ENCODE data around the gene STT3B.

The STT3B gene

DNA sequence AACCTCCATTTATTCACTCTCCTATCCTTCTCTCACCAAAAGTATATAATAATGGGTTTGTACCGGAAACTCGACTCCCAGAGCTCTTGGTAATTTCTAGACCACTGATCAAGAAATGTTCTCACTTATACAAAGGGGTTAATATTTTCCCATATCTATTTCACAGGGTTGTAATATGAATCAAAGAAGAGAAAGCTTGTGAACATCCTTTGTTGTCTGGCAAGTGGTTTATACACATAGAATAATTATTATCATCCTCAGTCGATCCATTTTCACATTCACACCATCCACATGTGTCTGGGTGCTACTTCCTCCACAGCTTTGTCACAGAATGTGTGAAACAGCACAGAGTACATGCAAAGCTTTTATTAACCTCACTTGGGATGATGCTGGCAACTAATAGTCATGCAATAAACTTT is 29.9 kb upstream of the STT3B start:
- ChIA-PET POLR2A (no interaction called here), CTCF (no interaction called here)
- Histone ChIP-seq H3K4me1 (ENCODE audit: control insufficient read depth, insufficient read depth, low read length) (no peaks in the 10 kb centered on the region), H3K27ac (ENCODE audit: extremely low read depth, low read depth, low read length) (no peak overlapping the region), H3K9me3 (ENCODE audit: control insufficient read depth, insufficient read depth, low read depth, low read length) (no peaks in the 10 kb centered on the region), H3K36me3 (ENCODE audit: control insufficient read depth in 2 of 2, insufficient read depth in 1 of 2, low read length in 2 of 2) (no peaks in the 10 kb centered on the region), H3K4me3 (ENCODE audit: low read depth, low read length) (no peak overlapping the region)
- TF ChIP-seq, protein P1, sequence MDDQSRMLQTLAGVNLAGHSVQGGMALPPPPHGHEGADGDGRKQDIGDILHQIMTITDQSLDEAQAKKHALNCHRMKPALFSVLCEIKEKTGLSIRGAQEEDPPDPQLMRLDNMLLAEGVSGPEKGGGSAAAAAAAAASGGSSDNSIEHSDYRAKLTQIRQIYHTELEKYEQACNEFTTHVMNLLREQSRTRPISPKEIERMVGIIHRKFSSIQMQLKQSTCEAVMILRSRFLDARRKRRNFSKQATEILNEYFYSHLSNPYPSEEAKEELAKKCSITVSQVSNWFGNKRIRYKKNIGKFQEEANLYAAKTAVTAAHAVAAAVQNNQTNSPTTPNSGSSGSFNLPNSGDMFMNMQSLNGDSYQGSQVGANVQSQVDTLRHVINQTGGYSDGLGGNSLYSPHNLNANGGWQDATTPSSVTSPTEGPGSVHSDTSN (CRISPR knock-in tag; IDR thresholded peaks at IDR 0.05), result no peak
- TF ChIP-seq BCL11B (tag by site-specific recombination; IDR thresholded peaks at IDR 0.05; ENCODE audit: low read depth), result no peak

DNA sequence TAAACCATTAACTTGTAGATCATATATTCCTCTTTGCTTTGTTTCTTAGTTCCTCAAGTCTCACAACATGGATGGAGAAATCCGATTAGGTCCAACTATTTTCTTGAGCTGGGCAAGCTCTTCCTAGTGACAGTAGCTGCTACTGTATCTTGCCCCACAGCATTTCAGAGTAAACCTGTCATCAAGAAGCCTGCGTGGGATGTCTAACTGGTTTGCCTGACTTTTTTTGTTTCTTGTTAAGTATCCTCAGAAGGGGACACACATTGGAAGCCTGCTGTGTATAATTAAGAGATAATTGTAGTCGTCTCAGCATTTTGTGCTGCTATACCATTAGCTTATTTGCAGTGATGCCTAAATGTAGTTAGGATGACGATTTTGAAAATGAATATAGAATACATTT is 29.3 kb upstream of the STT3B start:
- Histone ChIP-seq H3K4me3 (ENCODE audit: low read depth, low read length) (no peak overlapping the region), H3K4me1 (ENCODE audit: control insufficient read depth, insufficient read depth, low read length) (no peaks in the 10 kb centered on the region), H3K36me3 (ENCODE audit: control insufficient read depth in 2 of 2, insufficient read depth in 1 of 2, low read length in 2 of 2) (no peaks in the 10 kb centered on the region), H3K27ac (ENCODE audit: extremely low read depth, low read depth, low read length) (no peak overlapping the region), H3K9me3 (ENCODE audit: control insufficient read depth, insufficient read depth, low read depth, low read length) (no peaks in the 10 kb centered on the region)
- ChIA-PET POLR2A (no interaction called here), CTCF (interaction anchor here (0.6 kb wide), 1 partner anchor 37 kb away, joined by 3 read pairs; no protein-coding TSS in a partner anchor)
- no peak for TF ChIP-seq ZNF132 (tag by site-specific recombination; IDR thresholded peaks at IDR 0.05; ENCODE audit: borderline replicate concordance)
- TF ChIP-seq OSR2 (tag by site-specific recombination; IDR thresholded peaks at IDR 0.05), result peak; percentile 53; the same call in 1 of the 2 replicates
- TF ChIP-seq, protein P2, sequence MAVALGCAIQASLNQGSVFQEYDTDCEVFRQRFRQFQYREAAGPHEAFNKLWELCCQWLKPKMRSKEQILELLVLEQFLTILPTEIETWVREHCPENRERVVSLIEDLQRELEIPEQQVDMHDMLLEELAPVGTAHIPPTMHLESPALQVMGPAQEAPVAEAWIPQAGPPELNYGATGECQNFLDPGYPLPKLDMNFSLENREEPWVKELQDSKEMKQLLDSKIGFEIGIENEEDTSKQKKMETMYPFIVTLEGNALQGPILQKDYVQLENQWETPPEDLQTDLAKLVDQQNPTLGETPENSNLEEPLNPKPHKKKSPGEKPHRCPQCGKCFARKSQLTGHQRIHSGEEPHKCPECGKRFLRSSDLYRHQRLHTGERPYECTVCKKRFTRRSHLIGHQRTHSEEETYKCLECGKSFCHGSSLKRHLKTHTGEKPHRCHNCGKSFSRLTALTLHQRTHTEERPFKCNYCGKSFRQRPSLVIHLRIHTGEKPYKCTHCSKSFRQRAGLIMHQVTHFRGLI (tag by site-specific recombination; IDR thresholded peaks at IDR 0.05), result no peak
- TF ChIP-seq, protein P3, sequence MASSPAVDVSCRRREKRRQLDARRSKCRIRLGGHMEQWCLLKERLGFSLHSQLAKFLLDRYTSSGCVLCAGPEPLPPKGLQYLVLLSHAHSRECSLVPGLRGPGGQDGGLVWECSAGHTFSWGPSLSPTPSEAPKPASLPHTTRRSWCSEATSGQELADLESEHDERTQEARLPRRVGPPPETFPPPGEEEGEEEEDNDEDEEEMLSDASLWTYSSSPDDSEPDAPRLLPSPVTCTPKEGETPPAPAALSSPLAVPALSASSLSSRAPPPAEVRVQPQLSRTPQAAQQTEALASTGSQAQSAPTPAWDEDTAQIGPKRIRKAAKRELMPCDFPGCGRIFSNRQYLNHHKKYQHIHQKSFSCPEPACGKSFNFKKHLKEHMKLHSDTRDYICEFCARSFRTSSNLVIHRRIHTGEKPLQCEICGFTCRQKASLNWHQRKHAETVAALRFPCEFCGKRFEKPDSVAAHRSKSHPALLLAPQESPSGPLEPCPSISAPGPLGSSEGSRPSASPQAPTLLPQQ (tag by site-specific recombination; IDR thresholded peaks at IDR 0.05), result no peak
- TF ChIP-seq ZNF768 (tag by site-specific recombination; IDR thresholded peaks at IDR 0.05), result no peak
- no peak for TF ChIP-seq ZNF521 (tag by site-specific recombination; IDR thresholded peaks at IDR 0.05)
- no peak for TF ChIP-seq ZNF311 (tag by site-specific recombination; IDR thresholded peaks at IDR 0.05; ENCODE audit: borderline replicate concordance)
- 0 out of 2 replicates have a peak, but pooled peaks have one; percentile 9 for TF ChIP-seq ZFHX2 (tag by site-specific recombination; conservative IDR thresholded peaks at IDR 0.05)
- TF ChIP-seq ZNF266 (tag by site-specific recombination; IDR thresholded peaks at IDR 0.05; ENCODE audit: low read depth), result no peak
- TF ChIP-seq HOXD13 (CRISPR knock-in tag; IDR thresholded peaks at IDR 0.05; ENCODE audit: borderline replicate concordance), result no peak
- TF ChIP-seq, protein P4, sequence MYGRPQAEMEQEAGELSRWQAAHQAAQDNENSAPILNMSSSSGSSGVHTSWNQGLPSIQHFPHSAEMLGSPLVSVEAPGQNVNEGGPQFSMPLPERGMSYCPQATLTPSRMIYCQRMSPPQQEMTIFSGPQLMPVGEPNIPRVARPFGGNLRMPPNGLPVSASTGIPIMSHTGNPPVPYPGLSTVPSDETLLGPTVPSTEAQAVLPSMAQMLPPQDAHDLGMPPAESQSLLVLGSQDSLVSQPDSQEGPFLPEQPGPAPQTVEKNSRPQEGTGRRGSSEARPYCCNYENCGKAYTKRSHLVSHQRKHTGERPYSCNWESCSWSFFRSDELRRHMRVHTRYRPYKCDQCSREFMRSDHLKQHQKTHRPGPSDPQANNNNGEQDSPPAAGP (tag by site-specific recombination; IDR thresholded peaks at IDR 0.05), result no peak
- TF ChIP-seq ZNF223 (tag by site-specific recombination; IDR thresholded peaks at IDR 0.05), result no peak
- TF ChIP-seq ZFP3 (tag by site-specific recombination; IDR thresholded peaks at IDR 0.05; ENCODE audit: low read depth), result no peak
- TF ChIP-seq, protein P5, sequence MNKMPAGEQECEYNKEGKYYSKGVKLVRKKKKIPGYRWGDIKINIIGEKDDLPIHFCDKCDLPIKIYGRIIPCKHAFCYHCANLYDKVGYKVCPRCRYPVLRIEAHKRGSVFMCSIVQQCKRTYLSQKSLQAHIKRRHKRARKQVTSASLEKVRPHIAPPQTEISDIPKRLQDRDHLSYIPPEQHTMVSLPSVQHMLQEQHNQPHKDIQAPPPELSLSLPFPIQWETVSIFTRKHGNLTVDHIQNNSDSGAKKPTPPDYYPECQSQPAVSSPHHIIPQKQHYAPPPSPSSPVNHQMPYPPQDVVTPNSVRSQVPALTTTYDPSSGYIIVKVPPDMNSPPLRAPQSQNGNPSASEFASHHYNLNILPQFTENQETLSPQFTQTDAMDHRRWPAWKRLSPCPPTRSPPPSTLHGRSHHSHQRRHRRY (tag by site-specific recombination; IDR thresholded peaks at IDR 0.05), result no peak
- no peak for TF ChIP-seq ZNF571 (tag by site-specific recombination; IDR thresholded peaks at IDR 0.05)
- no peak for TF ChIP-seq SALL2 (tag by site-specific recombination; IDR thresholded peaks at IDR 0.05; ENCODE audit: borderline replicate concordance)
- no peak for TF ChIP-seq ZFP41 (tag by site-specific recombination; IDR thresholded peaks at IDR 0.05; ENCODE audit: borderline replicate concordance)
- TF ChIP-seq ZNF514 (tag by site-specific recombination; IDR thresholded peaks at IDR 0.05), result no peak
- no peak for TF ChIP-seq ZNF324 (tag by site-specific recombination; IDR thresholded peaks at IDR 0.05)
- TF ChIP-seq, protein P6, sequence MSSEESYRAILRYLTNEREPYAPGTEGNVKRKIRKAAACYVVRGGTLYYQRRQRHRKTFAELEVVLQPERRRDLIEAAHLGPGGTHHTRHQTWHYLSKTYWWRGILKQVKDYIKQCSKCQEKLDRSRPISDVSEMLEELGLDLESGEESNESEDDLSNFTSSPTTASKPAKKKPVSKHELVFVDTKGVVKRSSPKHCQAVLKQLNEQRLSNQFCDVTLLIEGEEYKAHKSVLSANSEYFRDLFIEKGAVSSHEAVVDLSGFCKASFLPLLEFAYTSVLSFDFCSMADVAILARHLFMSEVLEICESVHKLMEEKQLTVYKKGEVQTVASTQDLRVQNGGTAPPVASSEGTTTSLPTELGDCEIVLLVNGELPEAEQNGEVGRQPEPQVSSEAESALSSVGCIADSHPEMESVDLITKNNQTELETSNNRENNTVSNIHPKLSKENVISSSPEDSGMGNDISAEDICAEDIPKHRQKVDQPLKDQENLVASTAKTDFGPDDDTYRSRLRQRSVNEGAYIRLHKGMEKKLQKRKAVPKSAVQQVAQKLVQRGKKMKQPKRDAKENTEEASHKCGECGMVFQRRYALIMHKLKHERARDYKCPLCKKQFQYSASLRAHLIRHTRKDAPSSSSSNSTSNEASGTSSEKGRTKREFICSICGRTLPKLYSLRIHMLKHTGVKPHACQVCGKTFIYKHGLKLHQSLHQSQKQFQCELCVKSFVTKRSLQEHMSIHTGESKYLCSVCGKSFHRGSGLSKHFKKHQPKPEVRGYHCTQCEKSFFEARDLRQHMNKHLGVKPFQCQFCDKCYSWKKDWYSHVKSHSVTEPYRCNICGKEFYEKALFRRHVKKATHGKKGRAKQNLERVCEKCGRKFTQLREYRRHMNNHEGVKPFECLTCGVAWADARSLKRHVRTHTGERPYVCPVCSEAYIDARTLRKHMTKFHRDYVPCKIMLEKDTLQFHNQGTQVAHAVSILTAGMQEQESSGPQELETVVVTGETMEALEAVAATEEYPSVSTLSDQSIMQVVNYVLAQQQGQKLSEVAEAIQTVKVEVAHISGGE (tag by site-specific recombination; conservative IDR thresholded peaks at IDR 0.05; ENCODE audit: low read depth), result no peak
- TF ChIP-seq ZEB2 (tag by site-specific recombination; IDR thresholded peaks at IDR 0.05), result no peak
- peak; percentile 61 for TF ChIP-seq ZNF335 (tag by site-specific recombination; conservative IDR thresholded peaks at IDR 0.05)
- no peak for TF ChIP-seq ZNF596 (tag by site-specific recombination; IDR thresholded peaks at IDR 0.05)
- TF ChIP-seq ZNF701 (tag by site-specific recombination; IDR thresholded peaks at IDR 0.05), result no peak

All from HEK293 (cell line).